GM21529 (cell line): ENCODE results near the gene SPAG6.
A peak's percentile ranks its signal among the peaks of the same experiment; 100 is the strongest.
"Not testable (repeated sequence)": the region's sequence is repeated elsewhere in the genome, so short reads cannot be mapped to it uniquely, and the experiment has no call there.

Source experiments
- ATAC-seq: cut with Tn5 transposase; IDR thresholded peaks from one replicate; pipeline ENCODE4 v1.9.1; 2021; ENCODE audit not compliant: unreplicated experiment

The SPAG6 gene

GRCh38 chr10:22341190-22341925 lies 3.9 kb upstream of the SPAG6 start:
- ATAC-seq = peak; percentile 16

GRCh38 chr10:22341926-22342196 lies 3.4 kb upstream of the SPAG6 start:
- no peak for ATAC-seq

GRCh38 chr10:22342421-22342820 lies 2.9 kb upstream of the SPAG6 start:
- ATAC-seq = no peak

GRCh38 chr10:22343731-22344130 lies 1.6 kb upstream of the SPAG6 start:
- ATAC-seq = no peak

GRCh38 chr10:22344249-22344648 lies 1.0 kb upstream of the SPAG6 start:
- no peak for ATAC-seq

- ATAC-seq = no peak
Measured at GRCh38 chr10:22344781-22345300, 455 bp upstream of the SPAG6 start.

- ATAC-seq = no peak
Measured at GRCh38 chr10:22346096-22346661, 883 bp downstream of the SPAG6 start.

GRCh38 chr10:22349755-22350154 lies 4.5 kb downstream of the SPAG6 start:
- ATAC-seq = no peak

GRCh38 chr10:22351131-22351703 lies 5.9 kb downstream of the SPAG6 start:
- no peak for ATAC-seq

GRCh38 chr10:22356324-22356873 lies 11.1 kb downstream of the SPAG6 start:
- no peak for ATAC-seq

- not testable (repeated sequence) for ATAC-seq
Measured at GRCh38 chr10:22357770-22358169, 12.5 kb downstream of the SPAG6 start.

GRCh38 chr10:22363305-22363704 lies 18.0 kb downstream of the SPAG6 start:
- ATAC-seq = no peak

- ATAC-seq = no peak
Measured at GRCh38 chr10:22364407-22365140, 19.3 kb downstream of the SPAG6 start.

GRCh38 chr10:22365233-22365632 lies 19.9 kb downstream of the SPAG6 start:
- peak; percentile 64 for ATAC-seq

GRCh38 chr10:22365644-22366434 lies 20.5 kb downstream of the SPAG6 start:
- no peak for ATAC-seq

GRCh38 chr10:22366435-22366703 lies 21.1 kb downstream of the SPAG6 start:
- ATAC-seq = no peak

GRCh38 chr10:22366771-22367170 lies 21.5 kb downstream of the SPAG6 start:
- ATAC-seq = no peak

- ATAC-seq = no peak
Measured at GRCh38 chr10:22367471-22367870, 22.2 kb downstream of the SPAG6 start.

GRCh38 chr10:22368402-22368801 lies 23.1 kb downstream of the SPAG6 start:
- no peak for ATAC-seq

- ATAC-seq = no peak
Measured at GRCh38 chr10:22368981-22369380, 23.7 kb downstream of the SPAG6 start.
